Vagina (tissue), 2 donors: Measurements from ENCODE around the gene GNG2. TPM values are rescaled to one million over a fixed set of nuclear protein-coding genes. Genes with fewer than 3 reads are reported as not detected.

Experiments used
- DNase-seq, 2 donors: peaks; one replicate each; pipeline ENCODE4 v3.0.0-alpha.2; 2017; ENCODE audit errors: extremely low spot score in 2 of 2
- H3K27ac ChIP-seq: fragments of 200-600 bp; sonication (generic); one replicate; pipeline ENCODE4 v1.5.1; 2019
- H3K27me3 ChIP-seq: fragments of 200-600 bp; sonication (generic); one replicate; pipeline ENCODE4 v1.5.1; 2019
- H3K36me3 ChIP-seq, 2 donors: fragments of 200-600 bp; sonication (generic); one replicate each; pipeline ENCODE4 v1.5.1; 2017 to 2019
- H3K4me1 ChIP-seq: fragments of 200-600 bp; sonication (generic); one replicate; pipeline ENCODE4 v1.5.1; 2019
- H3K4me3 ChIP-seq, 2 donors: fragments of 200-600 bp; sonication (generic); 1 replicate in 1 of 2; 2 replicates in 1 of 2; pipeline ENCODE4 v1.5.1; 2016 to 2019
- H3K9me3 ChIP-seq: fragments of 200-600 bp; sonication (generic); one replicate; pipeline ENCODE4 v1.5.1; 2019
- POLR2A ChIP-seq, 2 donors: fragments of 450-650 bp; IDR thresholded peaks; one replicate each; pipeline ENCODE4 v1.6.1; 2017; ENCODE audit warnings: antibody characterized with exemption in 2 of 2, mild to moderate bottlenecking in 2 of 2, moderate library complexity in 2 of 2
- POLR2AphosphoS5 ChIP-seq, 2 donors: sonication (generic); formaldehyde crosslinking; IDR thresholded peaks; one replicate each; pipeline ENCODE4 v1.9.0; 2017; ENCODE audit warnings: antibody characterized with exemption in 2 of 2, mild to moderate bottlenecking in 2 of 2, low read depth in 1 of 2; ENCODE audit not compliant: insufficient read depth in 1 of 2
- intact Hi-C: fragments of 100-400 bp; cut with DNase I; formaldehyde crosslinking; loops from one replicate; pipeline ENCODE4 v1.15.1; 2023
- total RNA-seq: library from RNA; depleted of rRNA; stranded (reverse); fragments of >200 nt; gene quantifications from one replicate; pipeline ENCODE4 v1.2.3, GENCODE V29; 2016
- TF ChIP-seq, protein P1 (sequence below), 3 experiments: fragments of 450-650 bp in 2 of 3; fragments of 200-600 bp in 1 of 3; sonication (generic) in 1 of 3; IDR thresholded peaks; one replicate each; pipeline ENCODE4 v1.5.1; 2017 to 2019; ENCODE audit warnings: antibody characterized with exemption in 3 of 3, mild to moderate bottlenecking in 2 of 3, moderate library complexity in 2 of 3

Gene GNG2
- total RNA-seq, 1 donor from 2014 or later: 12.8 TPM

DNA sequence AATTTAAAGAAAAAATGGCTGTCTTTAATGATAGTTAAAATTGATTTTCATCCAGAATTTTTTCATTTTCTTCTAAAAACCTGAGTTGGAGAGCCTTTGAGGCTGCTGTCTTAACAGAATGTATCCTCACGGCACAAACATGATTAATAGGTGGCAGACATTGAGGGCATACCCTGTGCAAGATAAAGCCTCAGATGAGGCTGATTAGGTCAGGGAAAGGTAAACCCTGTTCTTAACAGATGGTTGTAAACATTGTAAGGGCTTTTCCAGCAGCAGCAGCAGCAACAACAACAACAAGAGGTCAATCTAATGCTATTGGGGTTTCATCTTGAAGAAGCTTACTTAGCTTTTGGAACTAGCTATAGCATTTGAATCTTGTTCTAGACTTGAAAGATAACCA lies 17.4 kb downstream of the GNG2 start:
- no peak overlapping the region for H3K27ac ChIP-seq
- intact Hi-C loops: no loop called here
- H3K4me1 ChIP-seq: peaks cover 8% of the 10 kb centered on the region
- H3K4me3 ChIP-seq: no peak overlapping the region
- no peak for DNase-seq
- TF ChIP-seq POLR2AphosphoS5 (IDR thresholded peaks at IDR 0.05; ENCODE audit: insufficient read depth in 1 of 2, low read depth in 1 of 2) (no peak), POLR2A (IDR thresholded peaks at IDR 0.05) (no peak)
- TF ChIP-seq, protein P1, sequence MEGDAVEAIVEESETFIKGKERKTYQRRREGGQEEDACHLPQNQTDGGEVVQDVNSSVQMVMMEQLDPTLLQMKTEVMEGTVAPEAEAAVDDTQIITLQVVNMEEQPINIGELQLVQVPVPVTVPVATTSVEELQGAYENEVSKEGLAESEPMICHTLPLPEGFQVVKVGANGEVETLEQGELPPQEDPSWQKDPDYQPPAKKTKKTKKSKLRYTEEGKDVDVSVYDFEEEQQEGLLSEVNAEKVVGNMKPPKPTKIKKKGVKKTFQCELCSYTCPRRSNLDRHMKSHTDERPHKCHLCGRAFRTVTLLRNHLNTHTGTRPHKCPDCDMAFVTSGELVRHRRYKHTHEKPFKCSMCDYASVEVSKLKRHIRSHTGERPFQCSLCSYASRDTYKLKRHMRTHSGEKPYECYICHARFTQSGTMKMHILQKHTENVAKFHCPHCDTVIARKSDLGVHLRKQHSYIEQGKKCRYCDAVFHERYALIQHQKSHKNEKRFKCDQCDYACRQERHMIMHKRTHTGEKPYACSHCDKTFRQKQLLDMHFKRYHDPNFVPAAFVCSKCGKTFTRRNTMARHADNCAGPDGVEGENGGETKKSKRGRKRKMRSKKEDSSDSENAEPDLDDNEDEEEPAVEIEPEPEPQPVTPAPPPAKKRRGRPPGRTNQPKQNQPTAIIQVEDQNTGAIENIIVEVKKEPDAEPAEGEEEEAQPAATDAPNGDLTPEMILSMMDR (IDR thresholded peaks at IDR 0.05): no peak
- no peaks in the 10 kb centered on the region for H3K9me3 ChIP-seq
- no peaks in the 10 kb centered on the region for H3K27me3 ChIP-seq
- no peaks in the 10 kb centered on the region for H3K36me3 ChIP-seq

DNA sequence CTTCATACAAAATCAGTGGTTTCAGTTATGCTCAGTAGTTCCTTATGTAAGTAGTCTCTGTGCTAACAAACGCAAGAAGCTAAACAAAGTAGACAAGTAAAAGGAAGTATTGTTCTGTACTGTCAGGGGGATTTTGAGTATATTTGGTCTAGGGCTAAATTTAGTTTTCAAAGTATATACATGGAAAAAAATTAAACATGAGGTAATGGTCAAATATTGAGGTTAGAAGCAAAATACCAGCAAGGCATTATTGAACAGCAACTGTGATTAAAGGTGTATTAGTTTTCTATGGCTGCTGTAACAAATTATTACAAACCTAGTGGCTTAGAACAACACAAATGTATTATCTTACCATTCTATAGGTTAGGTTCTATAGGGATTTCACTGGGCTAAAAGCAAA lies 18.8 kb downstream of the GNG2 start:
- Histone ChIP-seq H3K36me3 (no peaks in the 10 kb centered on the region), H3K27ac (no peak overlapping the region), H3K27me3 (no peaks in the 10 kb centered on the region), H3K9me3 (no peaks in the 10 kb centered on the region), H3K4me3 (no peak overlapping the region), H3K4me1 (peaks cover 4% of the 10 kb centered on the region)
- intact Hi-C loops: no loop called here
- DNase-seq: no peak
- TF ChIP-seq, protein P1 (IDR thresholded peaks at IDR 0.05): no peak
- no peak for TF ChIP-seq POLR2AphosphoS5 (IDR thresholded peaks at IDR 0.05; ENCODE audit: insufficient read depth in 1 of 2, low read depth in 1 of 2)
- TF ChIP-seq POLR2A (IDR thresholded peaks at IDR 0.05): no peak

DNA sequence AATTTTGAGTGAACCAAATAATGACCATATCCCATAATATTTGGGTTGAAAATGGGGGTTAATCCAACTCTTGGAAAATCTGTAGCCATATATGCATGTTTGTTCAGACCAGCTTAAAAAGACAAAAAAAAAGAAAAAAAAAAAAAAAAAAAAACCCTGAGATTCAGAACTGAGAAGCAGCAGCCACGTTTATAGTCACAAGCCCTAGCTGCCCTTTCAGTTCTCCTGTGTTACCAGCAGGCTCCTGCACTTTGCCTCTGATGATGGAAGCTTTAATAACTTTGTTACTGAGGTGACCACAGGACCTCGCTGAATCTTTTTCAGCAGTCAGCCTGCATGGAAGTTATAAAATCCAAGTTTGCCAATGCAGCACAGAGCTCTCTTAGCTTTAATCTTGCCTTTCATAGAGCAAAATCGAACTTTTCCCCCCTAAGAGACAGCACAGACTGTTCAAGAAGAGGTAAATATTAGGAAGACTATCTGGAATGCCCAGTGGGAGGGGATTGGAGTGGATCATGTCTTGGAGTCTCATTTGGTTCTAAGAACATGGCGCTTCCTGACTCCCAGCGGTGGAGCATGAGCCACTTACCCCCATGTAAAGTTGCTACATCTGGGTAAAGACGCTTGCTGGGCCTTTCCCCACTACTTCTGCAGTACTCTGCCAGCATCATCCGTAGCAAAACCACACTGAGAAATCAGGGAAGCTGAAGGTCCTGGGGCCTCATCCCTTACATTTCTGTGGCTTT lies 20.6 kb downstream of the GNG2 start:
- peaks cover 11% of the 10 kb centered on the region for H3K4me1 ChIP-seq
- intact Hi-C loops: no loop called here
- no peak overlapping the region for H3K4me3 ChIP-seq
- H3K27ac ChIP-seq: no peak overlapping the region
- H3K9me3 ChIP-seq: no peaks in the 10 kb centered on the region
- TF ChIP-seq, protein P1 (IDR thresholded peaks at IDR 0.05): no peak
- TF ChIP-seq POLR2A (IDR thresholded peaks at IDR 0.05) (no peak), POLR2AphosphoS5 (IDR thresholded peaks at IDR 0.05; ENCODE audit: insufficient read depth in 1 of 2, low read depth in 1 of 2) (no peak)
- no peaks in the 10 kb centered on the region for H3K36me3 ChIP-seq
- no peaks in the 10 kb centered on the region for H3K27me3 ChIP-seq
- no peak for DNase-seq

DNA sequence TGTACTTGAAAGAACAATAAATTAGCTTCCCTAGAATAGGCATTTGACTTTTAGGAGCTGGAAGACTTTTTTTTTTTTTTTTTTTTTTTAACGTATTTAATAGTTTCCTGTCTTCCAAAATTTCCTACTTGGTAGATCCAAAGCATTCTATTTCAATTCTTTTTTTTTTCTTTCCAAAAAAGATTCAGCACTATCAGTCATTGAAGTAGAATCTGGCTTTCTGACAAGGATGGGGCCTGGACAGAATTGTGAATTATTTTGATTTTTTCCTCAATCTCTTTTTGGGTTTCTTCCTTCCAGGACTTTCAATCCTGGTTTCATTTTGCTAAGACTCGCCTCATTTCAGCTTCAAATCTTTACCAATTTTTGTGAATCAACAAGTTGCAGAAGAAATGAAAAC lies 21.2 kb downstream of the GNG2 start:
- intact Hi-C loops: no loop called here
- Histone ChIP-seq H3K27ac (no peak overlapping the region), H3K4me1 (peaks cover 11% of the 10 kb centered on the region), H3K9me3 (no peaks in the 10 kb centered on the region), H3K36me3 (no peaks in the 10 kb centered on the region), H3K27me3 (no peaks in the 10 kb centered on the region), H3K4me3 (no peak overlapping the region)
- no peak for DNase-seq
- TF ChIP-seq, protein P1 (IDR thresholded peaks at IDR 0.05): no peak
- TF ChIP-seq POLR2AphosphoS5 (IDR thresholded peaks at IDR 0.05; ENCODE audit: insufficient read depth in 1 of 2, low read depth in 1 of 2) (no peak), POLR2A (IDR thresholded peaks at IDR 0.05) (no peak)

DNA sequence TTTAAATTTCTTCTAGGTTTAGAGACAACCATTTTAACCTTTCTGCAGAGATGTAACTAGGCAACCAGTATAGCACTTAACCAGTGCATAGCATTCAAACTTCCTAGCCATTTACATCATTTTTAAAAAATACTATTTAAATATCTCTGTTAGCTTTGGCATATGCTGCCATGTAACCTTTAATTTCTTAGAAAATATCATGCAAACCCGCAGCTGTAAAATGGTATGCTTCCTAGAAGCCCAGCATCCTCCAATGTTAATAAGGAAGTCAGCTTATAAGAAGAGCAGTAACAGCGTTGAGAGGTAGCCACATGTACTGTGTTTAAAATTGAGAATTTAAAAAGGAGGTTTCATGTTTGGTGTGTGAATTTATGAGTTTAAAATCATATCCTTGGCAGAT lies 22.8 kb downstream of the GNG2 start:
- H3K27me3 ChIP-seq: no peaks in the 10 kb centered on the region
- DNase-seq: no peak
- H3K9me3 ChIP-seq: no peaks in the 10 kb centered on the region
- no peaks in the 10 kb centered on the region for H3K36me3 ChIP-seq
- no peak overlapping the region for H3K27ac ChIP-seq
- TF ChIP-seq POLR2AphosphoS5 (IDR thresholded peaks at IDR 0.05; ENCODE audit: insufficient read depth in 1 of 2, low read depth in 1 of 2): no peak
- TF ChIP-seq, protein P1 (IDR thresholded peaks at IDR 0.05): no peak
- no peak for TF ChIP-seq POLR2A (IDR thresholded peaks at IDR 0.05)
- intact Hi-C loops: no loop called here
- H3K4me3 ChIP-seq: no peak overlapping the region
- peaks cover 11% of the 10 kb centered on the region for H3K4me1 ChIP-seq
